CD4-positive, alpha-beta T cell (primary cell): Measurements from ENCODE around the gene KLF5. TPM values are rescaled to one million over a fixed set of nuclear protein-coding genes. Genes with fewer than 3 reads are reported as not detected.

Source experiments
- ATAC-seq: fragments of 200-7000 bp; cut with Tn5 transposase; one replicate; pipeline ENCODE4 v1.10.0; 2022; ENCODE audit warnings: mild to moderate bottlenecking; ENCODE audit not compliant: poor library complexity
- CTCF ChIA-PET: fragments of 350-600 bp; sonication (Branson Sonifier 250); formaldehyde crosslinking; loops from one replicate; lab custom pipeline; 2021; ENCODE audit warnings: antibody characterized with exemption, inconsistent platforms; lab: Charles Lee
- POLR2A ChIA-PET: fragments of 350-600 bp; sonication (Branson Sonifier 250); formaldehyde crosslinking; loops from one replicate; lab custom pipeline; 2021; ENCODE audit warnings: antibody characterized with exemption, inconsistent platforms; lab: Charles Lee
- DNase-seq, 14 experiments: peaks; one replicate each; pipeline ENCODE4 v3.0.0-alpha.2; 2013 to 2020; ENCODE audit warnings: mixed read lengths in 2 of 14
- H3K27ac ChIP-seq, 2 donors: one replicate each; pipeline versions ENCODE4 v1.5.1 to v1.7.0; 2013; ENCODE audit warnings: low read length in 2 of 2, low read depth in 1 of 2, mild to moderate bottlenecking in 1 of 2
- H3K27me3 ChIP-seq, 2 experiments: 1 replicate in 1 of 2; 2 replicates in 1 of 2; pipeline versions ENCODE4 v1.6.1 to v1.7.0; 2013; ENCODE audit warnings: low read length in 2 of 2, control low read depth in 1 of 2, mild to moderate bottlenecking in 1 of 2, moderate library complexity in 1 of 2; ENCODE audit not compliant: insufficient read depth in 2 of 2, control insufficient read depth in 1 of 2
- H3K36me3 ChIP-seq: one replicate; pipeline ENCODE4 v1.6.1; 2013; ENCODE audit warnings: low read length, control low read depth; ENCODE audit not compliant: insufficient read depth
- H3K4me1 ChIP-seq: one replicate; pipeline ENCODE4 v1.6.1; 2013; ENCODE audit warnings: low read length, control low read depth; ENCODE audit not compliant: insufficient read depth
- H3K4me3 ChIP-seq: one replicate; pipeline ENCODE4 v1.5.1; 2013; ENCODE audit warnings: mild to moderate bottlenecking, low read length, moderate library complexity
- H3K9me3 ChIP-seq, 2 experiments: 1 replicate in 1 of 2; 2 replicates in 1 of 2; pipeline versions ENCODE4 v1.6.1 to v1.7.0; 2013; ENCODE audit warnings: low read length in 2 of 2, mild to moderate bottlenecking in 2 of 2, control low read depth in 1 of 2, moderate library complexity in 1 of 2; ENCODE audit not compliant: control insufficient read depth in 1 of 2, insufficient read depth in 1 of 2
- H3K27ac Mint-ChIP-seq: one replicate; pipeline ENCODE4 v1.8.0; 2020; ENCODE audit warnings: mixed read lengths
- H3K27me3 Mint-ChIP-seq: one replicate; pipeline ENCODE4 v1.8.0; 2021; ENCODE audit warnings: mixed read lengths
- H3K36me3 Mint-ChIP-seq: one replicate; pipeline ENCODE4 v1.8.0; 2021; ENCODE audit warnings: low read depth, mixed read lengths
- H3K4me1 Mint-ChIP-seq: one replicate; pipeline ENCODE4 v1.8.0; 2021; ENCODE audit warnings: low read depth, mixed read lengths
- H3K4me3 Mint-ChIP-seq: one replicate; pipeline ENCODE4 v1.8.0; 2020; ENCODE audit warnings: mild to moderate bottlenecking, mixed read lengths
- H3K9me3 Mint-ChIP-seq: one replicate; pipeline ENCODE4 v1.8.0; 2020; ENCODE audit warnings: mixed read lengths
- CTCF ChIP-seq: fragments of 200-600 bp; IDR thresholded peaks from one replicate; pipeline ENCODE4 v1.8.0; 2022; ENCODE audit warnings: antibody characterized with exemption, mild to moderate bottlenecking
- intact Hi-C, 2 experiments: fragments of 100-400 bp; cut with DNase I in 1 of 2; cut with micrococcal nuclease in 1 of 2; formaldehyde crosslinking; loops; one replicate each; pipeline versions ENCODE4 v1.15.1 to v1.9.0; 2023 to 2025; cut with DNase I, micrococcal nuclease
- total RNA-seq, 174 experiments: library from RNA in 2 of 174; stranded (reverse) in 2 of 174; gene quantifications; one replicate each; pipeline ENCODE4 v1.2.3 and lab custom pipeline; 2021 to 2026

The KLF5 gene
- total RNA-seq, 2 experiments from 2014 or later: 10.8 to 12.3 TPM

GRCh38 chr13:73018336-73018735 lies 40.5 kb upstream of the KLF5 start:
- H3K4me3 ChIP-seq: no peak overlapping the region
- no peak overlapping the region for H3K27ac Mint-ChIP-seq
- ATAC-seq (no peak), DNase-seq (no peak)
- H3K36me3 ChIP-seq: peaks cover 8% of the 10 kb centered on the region
- no peaks in the 10 kb centered on the region for H3K4me1 ChIP-seq
- no peaks in the 10 kb centered on the region for H3K27me3 ChIP-seq
- intact Hi-C loops: no loop called here
- no peaks in the 10 kb centered on the region for H3K9me3 ChIP-seq
- no peak overlapping the region for H3K4me3 Mint-ChIP-seq
- no peaks in the 10 kb centered on the region for H3K27me3 Mint-ChIP-seq
- H3K9me3 Mint-ChIP-seq: no peaks in the 10 kb centered on the region
- H3K4me1 Mint-ChIP-seq: no peaks in the 10 kb centered on the region
- no peak overlapping the region for H3K27ac ChIP-seq
- POLR2A ChIA-PET: no interaction called here
- peaks cover 39% of the 10 kb centered on the region for H3K36me3 Mint-ChIP-seq
- CTCF ChIA-PET: no interaction called here
- TF ChIP-seq CTCF: no peak

GRCh38 chr13:73025217-73026012 lies 33.4 kb upstream of the KLF5 start:
- no peak for ATAC-seq
- POLR2A ChIA-PET: no interaction called here
- H3K9me3 Mint-ChIP-seq: no peaks in the 10 kb centered on the region

GRCh38 chr13:73034901-73035300 lies 23.9 kb upstream of the KLF5 start:
- no peaks in the 10 kb centered on the region for H3K9me3 ChIP-seq
- no peak overlapping the region for H3K4me3 Mint-ChIP-seq
- no peak overlapping the region for H3K4me3 ChIP-seq
- TF ChIP-seq CTCF: no peak
- CTCF ChIA-PET: no interaction called here
- DNase-seq (no peak), ATAC-seq (no peak)
- POLR2A ChIA-PET: no interaction called here
- H3K4me1 Mint-ChIP-seq: no peaks in the 10 kb centered on the region
- H3K27me3 ChIP-seq: no peaks in the 10 kb centered on the region
- no peaks in the 10 kb centered on the region for H3K27me3 Mint-ChIP-seq
- no peak overlapping the region for H3K27ac ChIP-seq
- no peaks in the 10 kb centered on the region for H3K9me3 Mint-ChIP-seq
- no peaks in the 10 kb centered on the region for H3K36me3 Mint-ChIP-seq
- no peaks in the 10 kb centered on the region for H3K4me1 ChIP-seq
- no peaks in the 10 kb centered on the region for H3K36me3 ChIP-seq
- intact Hi-C loops: no loop called here
- no peak overlapping the region for H3K27ac Mint-ChIP-seq

More at GRCh38 chr13:73025217-73026012, 33.4 kb upstream of the KLF5 start:
- Histone ChIP-seq H3K9me3 (no peaks in the 10 kb centered on the region), H3K36me3 (no peaks in the 10 kb centered on the region), H3K4me3 (no peak overlapping the region), H3K4me1 (no peaks in the 10 kb centered on the region), H3K27me3 (no peaks in the 10 kb centered on the region), H3K27ac (no peak overlapping the region)
- peaks cover 2% of the 10 kb centered on the region for H3K36me3 Mint-ChIP-seq
- no peak overlapping the region for H3K27ac Mint-ChIP-seq
- H3K4me3 Mint-ChIP-seq: no peak overlapping the region
- no peak for TF ChIP-seq CTCF
- H3K4me1 Mint-ChIP-seq: no peaks in the 10 kb centered on the region
- intact Hi-C loops: no loop called here
- DNase-seq: no peak
- H3K27me3 Mint-ChIP-seq: no peaks in the 10 kb centered on the region
- CTCF ChIA-PET: interaction anchor here (1.2 kb wide), 1 partner anchor 11 kb away, joined by 3 read pairs; no protein-coding TSS in a partner anchor
